H1 (cell line): Measurements from ENCODE around the gene CD300LG. TPM values are rescaled to one million over a fixed set of nuclear protein-coding genes. Genes with fewer than 3 reads are reported as not detected.

Source experiments
- CBX5 ChIP-seq: fragments of 300-800, 300-1000 bp; sonication (generic); IDR thresholded peaks from 2 replicates; pipeline ENCODE4 v1.7.1; 2016; ENCODE audit warnings: antibody characterized with exemption, low read length, low read depth
- CEBPB ChIP-seq: IDR thresholded peaks from 2 replicates; pipeline ENCODE4 v1.6.1; 2012; ENCODE audit warnings: low read depth, low read length
- CHD7 ChIP-seq: fragments of 300-600 bp; sonication (generic); IDR thresholded peaks from 2 replicates; pipeline ENCODE4 v1.7.1; 2012; ENCODE audit warnings: low read length, moderate library complexity, mild to moderate bottlenecking, inconsistent platforms; ENCODE audit not compliant: insufficient replicate concordance
- EGR1 ChIP-seq: IDR thresholded peaks from 2 replicates; pipeline ENCODE4 v1.6.1; 2011; ENCODE audit warnings: low read depth, low read length, borderline replicate concordance
- EP300 ChIP-seq, 2 experiments: IDR thresholded peaks; 1 replicate in 1 of 2; 2 replicates in 1 of 2; pipeline ENCODE4 v1.6.1; 2011 to 2012; ENCODE audit warnings: low read depth in 2 of 2, low read length in 2 of 2, mild to moderate bottlenecking in 2 of 2, borderline replicate concordance in 1 of 2, inconsistent platforms in 1 of 2, moderate library complexity in 1 of 2
- HDAC2 ChIP-seq, 2 experiments: fragments of 300-600 bp in 1 of 2; sonication (generic) in 1 of 2; IDR thresholded peaks; 2 replicates each; pipeline ENCODE4 v1.6.1; 2011 to 2012; ENCODE audit warnings: low read depth in 2 of 2, low read length in 2 of 2, mild to moderate bottlenecking in 2 of 2, moderate library complexity in 2 of 2, borderline replicate concordance in 1 of 2, inconsistent platforms in 1 of 2
- KDM5A ChIP-seq: fragments of 200-600 bp; IDR thresholded peaks from 2 replicates; pipeline ENCODE4 v1.7.1; 2012; ENCODE audit warnings: mild to moderate bottlenecking, low read length, inconsistent platforms, mixed read lengths
- POLR2AphosphoS5 ChIP-seq: IDR thresholded peaks from 2 replicates; pipeline ENCODE4 v1.6.1; 2011; ENCODE audit warnings: low read depth, low read length
- RXRA ChIP-seq: IDR thresholded peaks from 2 replicates; pipeline ENCODE4 v1.6.1; 2011; ENCODE audit warnings: low read depth, mild to moderate bottlenecking, low read length, moderate library complexity; ENCODE audit not compliant: insufficient read depth
- SIX5 ChIP-seq: IDR thresholded peaks from 2 replicates; pipeline ENCODE4 v1.6.1; 2011; ENCODE audit warnings: mild to moderate bottlenecking, low read depth, low read length
- SUZ12 ChIP-seq: fragments of 200-600 bp; sonication (generic); IDR thresholded peaks from 2 replicates; pipeline ENCODE4 v1.6.1; 2012; ENCODE audit warnings: mild to moderate bottlenecking, inconsistent platforms, low read length, moderate library complexity, mixed read lengths
- TAF7 ChIP-seq: optimal IDR thresholded peaks from 2 replicates; pipeline ENCODE3; 2011; ENCODE audit warnings: low read depth, mild to moderate bottlenecking, inconsistent platforms, low read length, moderate library complexity, borderline replicate concordance
- polyA plus RNA-seq, 7 experiments: library from polyadenylated mRNA; depleted of rRNA in 3 of 7; stranded (reverse) in 5 of 7; unstranded in 2 of 7; fragments of >200 nt in 5 of 7; fragments of 200-250 nt in 2 of 7; gene quantifications; 1 replicate in 5 of 7; 2 replicates in 1 of 7; 4 replicates in 1 of 7; pipeline versions ENCODE4 v1.2.1 to v1.2.3, GENCODE V29; 2011 to 2013; ENCODE audit warnings: missing spikeins in 2 of 7, mixed read lengths in 2 of 7
- total RNA-seq: library from RNA; stranded (reverse); fragmentation: NEBNext Ultra II Directional; extraction: Animal tissue kit (Norgen Biotek cat#: 25700); gene quantifications from 2 replicates; pipeline ENCODE4 v1.2.1, GENCODE V29; 2021

The CD300LG gene
- total and polyA plus RNA-seq, 2 of the 8 experiments (the other 6 are each of a cell fraction or from before 2014, with no cell fraction given): 0.06 TPM; not detected in 1

- TF ChIP-seq CHD7 (no peak), RXRA (no peak), HDAC2 (IDR thresholded peaks at IDR 0.05; ENCODE audit: borderline replicate concordance in 1 of 2, low read depth in 2 of 2, low read length in 2 of 2) (no peak), SUZ12 (no peak), TAF7 (no peak), KDM5A (no peak), POLR2AphosphoS5 (no peak), CBX5 (no peak), EP300 (IDR thresholded peaks at IDR 0.05; ENCODE audit: borderline replicate concordance in 1 of 2, low read depth in 2 of 2, low read length in 2 of 2) (no peak), CEBPB (no peak), EGR1 (no peak), SIX5 (no peak)
These were observed 33.0 kb upstream of the CD300LG start (continued) for GRCh38 chr17:43814026-43814425.
